ENCODE data around the gene GAS2L2. TPM values are rescaled to one million over a fixed set of nuclear protein-coding genes. Genes with fewer than 3 reads are reported as not detected.

The GAS2L2 gene
- total and polyA plus RNA-seq, 2 of the 8 experiments (the other 6 are each of a cell fraction or from before 2014, with no cell fraction given), result 0.09 to 0.13 TPM

DNA sequence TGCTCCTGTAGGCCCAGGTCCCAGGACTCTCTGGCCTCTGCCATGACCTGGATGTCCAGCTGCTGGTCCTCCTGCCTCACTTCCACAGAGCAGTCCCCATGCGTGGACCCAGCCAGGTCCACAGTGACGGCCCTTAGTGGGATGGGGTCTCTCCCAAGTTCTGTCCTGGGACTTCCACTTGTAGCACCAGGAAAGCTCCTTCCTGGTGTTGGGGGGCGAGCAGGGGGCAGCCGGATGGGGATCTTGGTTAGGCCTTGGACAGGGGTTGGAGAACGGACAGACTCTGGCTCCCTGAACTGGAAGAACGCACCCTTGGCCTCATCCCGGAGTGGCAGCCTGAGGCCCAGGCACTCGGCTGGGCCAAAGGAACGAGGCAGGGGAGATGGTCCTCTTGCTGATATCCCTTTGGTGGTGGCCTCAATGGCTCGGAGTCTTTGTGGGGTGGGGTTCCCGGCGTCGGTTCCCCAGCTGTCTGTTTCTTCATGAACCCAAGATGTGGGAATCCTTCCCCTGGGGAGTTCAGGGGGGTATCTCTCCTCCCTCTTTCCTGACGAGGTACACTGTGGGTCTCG lies 7.2 kb downstream of the GAS2L2 start (continued):
- TF ChIP-seq, protein P1, sequence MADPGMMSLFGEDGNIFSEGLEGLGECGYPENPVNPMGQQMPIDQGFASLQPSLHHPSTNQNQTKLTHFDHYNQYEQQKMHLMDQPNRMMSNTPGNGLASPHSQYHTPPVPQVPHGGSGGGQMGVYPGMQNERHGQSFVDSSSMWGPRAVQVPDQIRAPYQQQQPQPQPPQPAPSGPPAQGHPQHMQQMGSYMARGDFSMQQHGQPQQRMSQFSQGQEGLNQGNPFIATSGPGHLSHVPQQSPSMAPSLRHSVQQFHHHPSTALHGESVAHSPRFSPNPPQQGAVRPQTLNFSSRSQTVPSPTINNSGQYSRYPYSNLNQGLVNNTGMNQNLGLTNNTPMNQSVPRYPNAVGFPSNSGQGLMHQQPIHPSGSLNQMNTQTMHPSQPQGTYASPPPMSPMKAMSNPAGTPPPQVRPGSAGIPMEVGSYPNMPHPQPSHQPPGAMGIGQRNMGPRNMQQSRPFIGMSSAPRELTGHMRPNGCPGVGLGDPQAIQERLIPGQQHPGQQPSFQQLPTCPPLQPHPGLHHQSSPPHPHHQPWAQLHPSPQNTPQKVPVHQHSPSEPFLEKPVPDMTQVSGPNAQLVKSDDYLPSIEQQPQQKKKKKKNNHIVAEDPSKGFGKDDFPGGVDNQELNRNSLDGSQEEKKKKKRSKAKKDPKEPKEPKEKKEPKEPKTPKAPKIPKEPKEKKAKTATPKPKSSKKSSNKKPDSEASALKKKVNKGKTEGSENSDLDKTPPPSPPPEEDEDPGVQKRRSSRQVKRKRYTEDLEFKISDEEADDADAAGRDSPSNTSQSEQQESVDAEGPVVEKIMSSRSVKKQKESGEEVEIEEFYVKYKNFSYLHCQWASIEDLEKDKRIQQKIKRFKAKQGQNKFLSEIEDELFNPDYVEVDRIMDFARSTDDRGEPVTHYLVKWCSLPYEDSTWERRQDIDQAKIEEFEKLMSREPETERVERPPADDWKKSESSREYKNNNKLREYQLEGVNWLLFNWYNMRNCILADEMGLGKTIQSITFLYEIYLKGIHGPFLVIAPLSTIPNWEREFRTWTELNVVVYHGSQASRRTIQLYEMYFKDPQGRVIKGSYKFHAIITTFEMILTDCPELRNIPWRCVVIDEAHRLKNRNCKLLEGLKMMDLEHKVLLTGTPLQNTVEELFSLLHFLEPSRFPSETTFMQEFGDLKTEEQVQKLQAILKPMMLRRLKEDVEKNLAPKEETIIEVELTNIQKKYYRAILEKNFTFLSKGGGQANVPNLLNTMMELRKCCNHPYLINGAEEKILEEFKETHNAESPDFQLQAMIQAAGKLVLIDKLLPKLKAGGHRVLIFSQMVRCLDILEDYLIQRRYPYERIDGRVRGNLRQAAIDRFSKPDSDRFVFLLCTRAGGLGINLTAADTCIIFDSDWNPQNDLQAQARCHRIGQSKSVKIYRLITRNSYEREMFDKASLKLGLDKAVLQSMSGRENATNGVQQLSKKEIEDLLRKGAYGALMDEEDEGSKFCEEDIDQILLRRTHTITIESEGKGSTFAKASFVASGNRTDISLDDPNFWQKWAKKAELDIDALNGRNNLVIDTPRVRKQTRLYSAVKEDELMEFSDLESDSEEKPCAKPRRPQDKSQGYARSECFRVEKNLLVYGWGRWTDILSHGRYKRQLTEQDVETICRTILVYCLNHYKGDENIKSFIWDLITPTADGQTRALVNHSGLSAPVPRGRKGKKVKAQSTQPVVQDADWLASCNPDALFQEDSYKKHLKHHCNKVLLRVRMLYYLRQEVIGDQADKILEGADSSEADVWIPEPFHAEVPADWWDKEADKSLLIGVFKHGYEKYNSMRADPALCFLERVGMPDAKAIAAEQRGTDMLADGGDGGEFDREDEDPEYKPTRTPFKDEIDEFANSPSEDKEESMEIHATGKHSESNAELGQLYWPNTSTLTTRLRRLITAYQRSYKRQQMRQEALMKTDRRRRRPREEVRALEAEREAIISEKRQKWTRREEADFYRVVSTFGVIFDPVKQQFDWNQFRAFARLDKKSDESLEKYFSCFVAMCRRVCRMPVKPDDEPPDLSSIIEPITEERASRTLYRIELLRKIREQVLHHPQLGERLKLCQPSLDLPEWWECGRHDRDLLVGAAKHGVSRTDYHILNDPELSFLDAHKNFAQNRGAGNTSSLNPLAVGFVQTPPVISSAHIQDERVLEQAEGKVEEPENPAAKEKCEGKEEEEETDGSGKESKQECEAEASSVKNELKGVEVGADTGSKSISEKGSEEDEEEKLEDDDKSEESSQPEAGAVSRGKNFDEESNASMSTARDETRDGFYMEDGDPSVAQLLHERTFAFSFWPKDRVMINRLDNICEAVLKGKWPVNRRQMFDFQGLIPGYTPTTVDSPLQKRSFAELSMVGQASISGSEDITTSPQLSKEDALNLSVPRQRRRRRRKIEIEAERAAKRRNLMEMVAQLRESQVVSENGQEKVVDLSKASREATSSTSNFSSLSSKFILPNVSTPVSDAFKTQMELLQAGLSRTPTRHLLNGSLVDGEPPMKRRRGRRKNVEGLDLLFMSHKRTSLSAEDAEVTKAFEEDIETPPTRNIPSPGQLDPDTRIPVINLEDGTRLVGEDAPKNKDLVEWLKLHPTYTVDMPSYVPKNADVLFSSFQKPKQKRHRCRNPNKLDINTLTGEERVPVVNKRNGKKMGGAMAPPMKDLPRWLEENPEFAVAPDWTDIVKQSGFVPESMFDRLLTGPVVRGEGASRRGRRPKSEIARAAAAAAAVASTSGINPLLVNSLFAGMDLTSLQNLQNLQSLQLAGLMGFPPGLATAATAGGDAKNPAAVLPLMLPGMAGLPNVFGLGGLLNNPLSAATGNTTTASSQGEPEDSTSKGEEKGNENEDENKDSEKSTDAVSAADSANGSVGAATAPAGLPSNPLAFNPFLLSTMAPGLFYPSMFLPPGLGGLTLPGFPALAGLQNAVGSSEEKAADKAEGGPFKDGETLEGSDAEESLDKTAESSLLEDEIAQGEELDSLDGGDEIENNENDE (IDR thresholded peaks at IDR 0.05; ENCODE audit: insufficient replicate concordance, low read length), result no peak
- TF ChIP-seq BRCA1 (IDR thresholded peaks at IDR 0.05; ENCODE audit: low read depth, low read length), result no peak
- no peak for TF ChIP-seq CBX8 (IDR thresholded peaks at IDR 0.05; ENCODE audit: borderline replicate concordance, low read depth, low read length)
- no peak for TF ChIP-seq CHD2 (IDR thresholded peaks at IDR 0.05; ENCODE audit: low read length)
- no peak for TF ChIP-seq SIN3A (conservative IDR thresholded peaks at IDR 0.05 in 1 of 2, IDR thresholded peaks at IDR 0.05 in 1 of 2; ENCODE audit: low read depth in 1 of 2, low read length in 2 of 2)
- TF ChIP-seq CREB1 (IDR thresholded peaks at IDR 0.05), result no peak
- TF ChIP-seq KDM5A (IDR thresholded peaks at IDR 0.05; ENCODE audit: low read length), result no peak
- TF ChIP-seq KDM1A (IDR thresholded peaks at IDR 0.05; ENCODE audit: borderline replicate concordance, low read length), result no peak
- no peak for TF ChIP-seq ASH2L (IDR thresholded peaks at IDR 0.05; ENCODE audit: low read length)
- no peak for TF ChIP-seq JUND (IDR thresholded peaks at IDR 0.05; ENCODE audit: low read length)
- TF ChIP-seq GABPA (IDR thresholded peaks at IDR 0.05; ENCODE audit: borderline replicate concordance, insufficient read depth, low read length), result no peak
- TF ChIP-seq, protein P2, sequence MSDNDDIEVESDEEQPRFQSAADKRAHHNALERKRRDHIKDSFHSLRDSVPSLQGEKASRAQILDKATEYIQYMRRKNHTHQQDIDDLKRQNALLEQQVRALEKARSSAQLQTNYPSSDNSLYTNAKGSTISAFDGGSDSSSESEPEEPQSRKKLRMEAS (IDR thresholded peaks at IDR 0.05), result no peak
